HepG2 (cell line): ENCODE measurements around the gene VRK3. TPM values are rescaled to one million over a fixed set of nuclear protein-coding genes. Genes with fewer than 3 reads are reported as not detected.

Experiments
- KLF9 ChIP-seq: IDR thresholded peaks from 2 replicates; pipeline ENCODE4 v1.6.1; 2016; ENCODE audit warnings: low read depth
- KMT2B ChIP-seq: IDR thresholded peaks from 2 replicates; pipeline ENCODE4 v1.6.1; 2016; ENCODE audit warnings: missing genetic modification reagents, missing compliant biosample characterization
- MZF1 ChIP-seq: sonication (generic); formaldehyde crosslinking; IDR thresholded peaks from 2 replicates; pipeline ENCODE4 v1.8.1; 2023; ENCODE audit warnings: mild to moderate bottlenecking, missing genetic modification reagents, borderline replicate concordance
- NFE2L1 ChIP-seq: sonication (generic); formaldehyde crosslinking; IDR thresholded peaks from 2 replicates; pipeline ENCODE4 v1.4.0; 2020; ENCODE audit warnings: missing genetic modification reagents, mild to moderate bottlenecking, borderline replicate concordance
- NPAS2 ChIP-seq: sonication (generic); formaldehyde crosslinking; IDR thresholded peaks from 2 replicates; pipeline ENCODE4 v1.8.0; 2022; ENCODE audit warnings: mild to moderate bottlenecking, missing genetic modification reagents, borderline replicate concordance
- SCMH1 ChIP-seq: sonication (generic); formaldehyde crosslinking; IDR thresholded peaks from 2 replicates; pipeline ENCODE4 v1.9.0; 2021; ENCODE audit warnings: missing genetic modification reagents, mild to moderate bottlenecking, borderline replicate concordance
- THAP11 ChIP-seq: IDR thresholded peaks from 2 replicates; pipeline ENCODE4 v1.6.1; 2016; ENCODE audit warnings: missing biosample characterization, missing genetic modification reagents
- ZBED4 ChIP-seq: sonication (generic); formaldehyde crosslinking; IDR thresholded peaks from 2 replicates; pipeline ENCODE4 v1.4.0; 2020; ENCODE audit warnings: missing genetic modification reagents, borderline replicate concordance
- ZBTB26 ChIP-seq: IDR thresholded peaks from 2 replicates; pipeline ENCODE4 v1.6.1; 2016; ENCODE audit warnings: missing compliant biosample characterization, missing genetic modification reagents, borderline replicate concordance
- ZBTB7A ChIP-seq: sonication (generic); formaldehyde crosslinking; IDR thresholded peaks from 2 replicates; pipeline ENCODE4 v1.8.0; 2022; ENCODE audit warnings: mild to moderate bottlenecking, missing genetic modification reagents
- polyA plus RNA-seq, 8 experiments: library from polyadenylated mRNA; depleted of rRNA in 3 of 8; stranded (reverse) in 7 of 8; unstranded in 1 of 8; fragments of >200 nt; fragmentation: Illumina TruSeq in 4 of 8; extraction: Trizol in 4 of 8; gene quantifications; 2 replicates each; pipeline versions ENCODE4 v1.2.1 to v1.2.3, GENCODE V29; 2011 to 2016; ENCODE audit warnings: low read depth in 4 of 8, missing spikeins in 1 of 8, mixed read lengths in 1 of 8; ENCODE audit not compliant: insufficient read depth in 1 of 8
- total RNA-seq, 5 experiments: library from RNA; depleted of rRNA; stranded (reverse); fragments of >200 nt; fragmentation: Illumina TruSeq; extraction: Trizol; gene quantifications; 2 replicates each; pipeline ENCODE4 v1.2.3, GENCODE V29; 2016; ENCODE audit warnings: low read depth in 1 of 5
- TF ChIP-seq, protein P1 (sequence below): sonication (generic); formaldehyde crosslinking; conservative IDR thresholded peaks from 2 replicates; pipeline ENCODE4 v1.4.0; 2020; ENCODE audit warnings: mild to moderate bottlenecking, missing genetic modification reagents, moderate library complexity
- TF ChIP-seq, protein P2 (sequence below): sonication (generic); formaldehyde crosslinking; conservative IDR thresholded peaks from 2 replicates; pipeline ENCODE4 v1.8.0; 2022; ENCODE audit warnings: low read depth, missing genetic modification reagents
- TF ChIP-seq, protein P3 (sequence below): sonication (generic); formaldehyde crosslinking; IDR thresholded peaks from 2 replicates; pipeline ENCODE4 v1.4.0; 2020; ENCODE audit warnings: missing genetic modification reagents

The VRK3 gene
- total and polyA plus RNA-seq, 2 of the 13 experiments (the other 11 are each of a cell fraction or from before 2014, with no cell fraction given), result 23.8 to 28.3 TPM

DNA sequence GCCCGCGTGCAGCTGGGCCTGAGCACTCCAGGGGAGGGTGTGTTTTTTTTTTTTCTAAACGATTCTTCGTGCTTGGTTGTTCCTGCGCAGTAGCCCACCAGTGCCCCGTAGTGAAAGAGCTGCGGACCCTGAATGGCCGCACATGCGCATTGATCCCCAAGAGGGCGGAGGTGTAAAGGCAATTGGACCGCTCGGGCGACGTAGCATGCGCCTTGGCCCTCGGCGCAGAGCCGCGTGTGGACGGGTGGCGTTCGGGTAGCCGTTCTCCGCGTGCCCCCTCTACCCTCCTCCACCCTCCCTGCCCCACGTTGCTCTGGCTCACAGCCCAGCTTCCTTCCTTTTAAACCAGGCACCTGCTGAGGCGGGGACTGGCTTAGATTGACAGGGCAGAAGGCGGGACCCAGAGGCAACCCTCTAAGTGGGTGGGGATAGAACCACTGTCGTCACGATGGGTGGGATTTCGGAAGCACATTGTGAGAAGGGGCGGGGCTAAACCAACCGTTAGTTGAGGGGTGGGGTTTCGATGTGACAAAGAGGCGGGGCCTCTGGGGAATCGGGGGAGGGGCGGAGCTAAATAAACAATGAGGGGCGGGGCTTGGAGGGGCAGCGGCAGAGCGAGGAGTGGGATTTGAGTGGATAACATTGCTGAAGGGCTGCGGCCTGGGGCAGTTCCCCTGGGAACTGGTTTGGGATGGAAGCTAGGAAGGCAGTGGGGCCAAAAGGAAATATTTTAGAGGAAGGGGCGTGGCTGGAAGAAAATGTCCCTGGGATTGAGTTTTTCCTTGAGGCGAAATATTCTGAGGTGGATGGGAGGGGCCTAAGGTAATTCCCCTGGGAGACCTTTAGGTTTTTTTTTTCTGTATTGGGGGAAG is 95.3 kb downstream of the VRK3 start (continued):
- TF ChIP-seq, protein P1, sequence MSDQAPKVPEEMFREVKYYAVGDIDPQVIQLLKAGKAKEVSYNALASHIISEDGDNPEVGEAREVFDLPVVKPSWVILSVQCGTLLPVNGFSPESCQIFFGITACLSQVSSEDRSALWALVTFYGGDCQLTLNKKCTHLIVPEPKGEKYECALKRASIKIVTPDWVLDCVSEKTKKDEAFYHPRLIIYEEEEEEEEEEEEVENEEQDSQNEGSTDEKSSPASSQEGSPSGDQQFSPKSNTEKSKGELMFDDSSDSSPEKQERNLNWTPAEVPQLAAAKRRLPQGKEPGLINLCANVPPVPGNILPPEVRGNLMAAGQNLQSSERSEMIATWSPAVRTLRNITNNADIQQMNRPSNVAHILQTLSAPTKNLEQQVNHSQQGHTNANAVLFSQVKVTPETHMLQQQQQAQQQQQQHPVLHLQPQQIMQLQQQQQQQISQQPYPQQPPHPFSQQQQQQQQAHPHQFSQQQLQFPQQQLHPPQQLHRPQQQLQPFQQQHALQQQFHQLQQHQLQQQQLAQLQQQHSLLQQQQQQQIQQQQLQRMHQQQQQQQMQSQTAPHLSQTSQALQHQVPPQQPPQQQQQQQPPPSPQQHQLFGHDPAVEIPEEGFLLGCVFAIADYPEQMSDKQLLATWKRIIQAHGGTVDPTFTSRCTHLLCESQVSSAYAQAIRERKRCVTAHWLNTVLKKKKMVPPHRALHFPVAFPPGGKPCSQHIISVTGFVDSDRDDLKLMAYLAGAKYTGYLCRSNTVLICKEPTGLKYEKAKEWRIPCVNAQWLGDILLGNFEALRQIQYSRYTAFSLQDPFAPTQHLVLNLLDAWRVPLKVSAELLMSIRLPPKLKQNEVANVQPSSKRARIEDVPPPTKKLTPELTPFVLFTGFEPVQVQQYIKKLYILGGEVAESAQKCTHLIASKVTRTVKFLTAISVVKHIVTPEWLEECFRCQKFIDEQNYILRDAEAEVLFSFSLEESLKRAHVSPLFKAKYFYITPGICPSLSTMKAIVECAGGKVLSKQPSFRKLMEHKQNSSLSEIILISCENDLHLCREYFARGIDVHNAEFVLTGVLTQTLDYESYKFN (CRISPR knock-in tag), result no peak
- peak; percentile 65 for TF ChIP-seq KMT2B (CRISPR knock-in tag)
- 0 out of 2 replicates have a peak, but pooled peaks have one; percentile 48 for TF ChIP-seq ZBED4 (CRISPR knock-in tag)
- TF ChIP-seq SCMH1, result no peak
- no peak for TF ChIP-seq NFE2L1
- TF ChIP-seq ZBTB7A (CRISPR knock-in tag), result no peak
- TF ChIP-seq ZBTB26 (CRISPR knock-in tag), result peak; percentile 56; the same call in 1 of the 2 replicates
- peak; percentile 18; the same call in 1 of the 2 replicates for TF ChIP-seq KLF9 (CRISPR knock-in tag)
- TF ChIP-seq, protein P2, sequence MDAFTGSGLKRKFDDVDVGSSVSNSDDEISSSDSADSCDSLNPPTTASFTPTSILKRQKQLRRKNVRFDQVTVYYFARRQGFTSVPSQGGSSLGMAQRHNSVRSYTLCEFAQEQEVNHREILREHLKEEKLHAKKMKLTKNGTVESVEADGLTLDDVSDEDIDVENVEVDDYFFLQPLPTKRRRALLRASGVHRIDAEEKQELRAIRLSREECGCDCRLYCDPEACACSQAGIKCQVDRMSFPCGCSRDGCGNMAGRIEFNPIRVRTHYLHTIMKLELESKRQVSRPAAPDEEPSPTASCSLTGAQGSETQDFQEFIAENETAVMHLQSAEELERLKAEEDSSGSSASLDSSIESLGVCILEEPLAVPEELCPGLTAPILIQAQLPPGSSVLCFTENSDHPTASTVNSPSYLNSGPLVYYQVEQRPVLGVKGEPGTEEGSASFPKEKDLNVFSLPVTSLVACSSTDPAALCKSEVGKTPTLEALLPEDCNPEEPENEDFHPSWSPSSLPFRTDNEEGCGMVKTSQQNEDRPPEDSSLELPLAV (CRISPR knock-in tag), result no peak
- TF ChIP-seq THAP11 (CRISPR knock-in tag), result peak; percentile 78
- TF ChIP-seq, protein P3, sequence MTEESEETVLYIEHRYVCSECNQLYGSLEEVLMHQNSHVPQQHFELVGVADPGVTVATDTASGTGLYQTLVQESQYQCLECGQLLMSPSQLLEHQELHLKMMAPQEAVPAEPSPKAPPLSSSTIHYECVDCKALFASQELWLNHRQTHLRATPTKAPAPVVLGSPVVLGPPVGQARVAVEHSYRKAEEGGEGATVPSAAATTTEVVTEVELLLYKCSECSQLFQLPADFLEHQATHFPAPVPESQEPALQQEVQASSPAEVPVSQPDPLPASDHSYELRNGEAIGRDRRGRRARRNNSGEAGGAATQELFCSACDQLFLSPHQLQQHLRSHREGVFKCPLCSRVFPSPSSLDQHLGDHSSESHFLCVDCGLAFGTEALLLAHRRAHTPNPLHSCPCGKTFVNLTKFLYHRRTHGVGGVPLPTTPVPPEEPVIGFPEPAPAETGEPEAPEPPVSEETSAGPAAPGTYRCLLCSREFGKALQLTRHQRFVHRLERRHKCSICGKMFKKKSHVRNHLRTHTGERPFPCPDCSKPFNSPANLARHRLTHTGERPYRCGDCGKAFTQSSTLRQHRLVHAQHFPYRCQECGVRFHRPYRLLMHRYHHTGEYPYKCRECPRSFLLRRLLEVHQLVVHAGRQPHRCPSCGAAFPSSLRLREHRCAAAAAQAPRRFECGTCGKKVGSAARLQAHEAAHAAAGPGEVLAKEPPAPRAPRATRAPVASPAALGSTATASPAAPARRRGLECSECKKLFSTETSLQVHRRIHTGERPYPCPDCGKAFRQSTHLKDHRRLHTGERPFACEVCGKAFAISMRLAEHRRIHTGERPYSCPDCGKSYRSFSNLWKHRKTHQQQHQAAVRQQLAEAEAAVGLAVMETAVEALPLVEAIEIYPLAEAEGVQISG (CRISPR knock-in tag), result peak; percentile 80
- no peak for TF ChIP-seq MZF1 (CRISPR knock-in tag)
- TF ChIP-seq NPAS2 (CRISPR knock-in tag), result no peak
